ENCODE results near the gene ANP32A. TPM values are rescaled to one million over a fixed set of nuclear protein-coding genes. Genes with fewer than 3 reads are reported as not detected.

Gene ANP32A
- total RNA-seq, 1 experiment from 2014 or later: 232 TPM

DNA sequence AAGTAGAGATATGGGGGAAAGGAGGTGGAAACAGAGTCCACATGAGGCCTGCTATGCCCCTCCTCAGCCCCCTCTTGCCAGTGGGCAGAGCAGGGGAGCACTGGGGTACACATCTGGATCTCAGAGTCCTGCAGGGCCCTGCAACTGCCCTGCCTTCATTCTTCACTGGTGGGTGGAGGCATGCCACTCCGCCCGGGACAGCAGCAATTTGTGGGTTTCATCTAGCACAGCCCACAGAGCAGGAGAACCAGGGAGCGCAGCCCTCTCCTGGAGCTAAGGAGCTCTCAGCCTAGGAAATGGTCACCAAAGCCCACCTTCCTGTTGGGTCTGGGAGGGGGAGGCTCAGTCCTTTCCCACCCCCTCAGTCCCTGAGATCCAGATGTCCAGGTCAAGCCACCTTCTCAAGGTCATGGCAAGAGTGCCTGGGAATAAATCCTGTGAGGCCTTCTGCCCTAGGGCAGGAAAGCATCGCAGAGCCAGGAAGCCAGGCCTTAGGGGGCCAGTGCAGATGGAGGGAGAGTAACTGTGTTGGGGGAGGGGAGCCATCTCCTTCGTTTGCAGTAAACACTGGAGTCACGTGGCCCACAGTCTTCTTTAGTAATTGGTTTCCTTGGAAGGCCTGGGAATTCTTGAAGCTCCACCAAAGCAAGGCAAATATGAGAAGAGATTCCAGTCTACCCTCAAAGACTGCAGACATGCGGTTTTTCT, 31.0 kb downstream of the ANP32A start (continued):
- TF ChIP-seq, protein P1, sequence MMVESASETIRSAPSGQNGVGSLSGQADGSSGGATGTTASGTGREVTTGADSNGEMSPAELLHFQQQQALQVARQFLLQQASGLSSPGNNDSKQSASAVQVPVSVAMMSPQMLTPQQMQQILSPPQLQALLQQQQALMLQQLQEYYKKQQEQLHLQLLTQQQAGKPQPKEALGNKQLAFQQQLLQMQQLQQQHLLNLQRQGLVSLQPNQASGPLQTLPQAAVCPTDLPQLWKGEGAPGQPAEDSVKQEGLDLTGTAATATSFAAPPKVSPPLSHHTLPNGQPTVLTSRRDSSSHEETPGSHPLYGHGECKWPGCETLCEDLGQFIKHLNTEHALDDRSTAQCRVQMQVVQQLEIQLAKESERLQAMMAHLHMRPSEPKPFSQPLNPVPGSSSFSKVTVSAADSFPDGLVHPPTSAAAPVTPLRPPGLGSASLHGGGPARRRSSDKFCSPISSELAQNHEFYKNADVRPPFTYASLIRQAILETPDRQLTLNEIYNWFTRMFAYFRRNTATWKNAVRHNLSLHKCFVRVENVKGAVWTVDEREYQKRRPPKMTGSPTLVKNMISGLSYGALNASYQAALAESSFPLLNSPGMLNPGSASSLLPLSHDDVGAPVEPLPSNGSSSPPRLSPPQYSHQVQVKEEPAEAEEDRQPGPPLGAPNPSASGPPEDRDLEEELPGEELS (CRISPR knock-in tag; IDR thresholded peaks at IDR 0.05): peak; percentile 50; the same call in 1 of the 2 replicates
- TF ChIP-seq, protein P2, sequence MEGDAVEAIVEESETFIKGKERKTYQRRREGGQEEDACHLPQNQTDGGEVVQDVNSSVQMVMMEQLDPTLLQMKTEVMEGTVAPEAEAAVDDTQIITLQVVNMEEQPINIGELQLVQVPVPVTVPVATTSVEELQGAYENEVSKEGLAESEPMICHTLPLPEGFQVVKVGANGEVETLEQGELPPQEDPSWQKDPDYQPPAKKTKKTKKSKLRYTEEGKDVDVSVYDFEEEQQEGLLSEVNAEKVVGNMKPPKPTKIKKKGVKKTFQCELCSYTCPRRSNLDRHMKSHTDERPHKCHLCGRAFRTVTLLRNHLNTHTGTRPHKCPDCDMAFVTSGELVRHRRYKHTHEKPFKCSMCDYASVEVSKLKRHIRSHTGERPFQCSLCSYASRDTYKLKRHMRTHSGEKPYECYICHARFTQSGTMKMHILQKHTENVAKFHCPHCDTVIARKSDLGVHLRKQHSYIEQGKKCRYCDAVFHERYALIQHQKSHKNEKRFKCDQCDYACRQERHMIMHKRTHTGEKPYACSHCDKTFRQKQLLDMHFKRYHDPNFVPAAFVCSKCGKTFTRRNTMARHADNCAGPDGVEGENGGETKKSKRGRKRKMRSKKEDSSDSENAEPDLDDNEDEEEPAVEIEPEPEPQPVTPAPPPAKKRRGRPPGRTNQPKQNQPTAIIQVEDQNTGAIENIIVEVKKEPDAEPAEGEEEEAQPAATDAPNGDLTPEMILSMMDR (IDR thresholded peaks at IDR 0.05): no peak
- TF ChIP-seq OVOL2 (CRISPR knock-in tag; IDR thresholded peaks at IDR 0.05; ENCODE audit: borderline replicate concordance): no peak
- TF ChIP-seq, protein P3, sequence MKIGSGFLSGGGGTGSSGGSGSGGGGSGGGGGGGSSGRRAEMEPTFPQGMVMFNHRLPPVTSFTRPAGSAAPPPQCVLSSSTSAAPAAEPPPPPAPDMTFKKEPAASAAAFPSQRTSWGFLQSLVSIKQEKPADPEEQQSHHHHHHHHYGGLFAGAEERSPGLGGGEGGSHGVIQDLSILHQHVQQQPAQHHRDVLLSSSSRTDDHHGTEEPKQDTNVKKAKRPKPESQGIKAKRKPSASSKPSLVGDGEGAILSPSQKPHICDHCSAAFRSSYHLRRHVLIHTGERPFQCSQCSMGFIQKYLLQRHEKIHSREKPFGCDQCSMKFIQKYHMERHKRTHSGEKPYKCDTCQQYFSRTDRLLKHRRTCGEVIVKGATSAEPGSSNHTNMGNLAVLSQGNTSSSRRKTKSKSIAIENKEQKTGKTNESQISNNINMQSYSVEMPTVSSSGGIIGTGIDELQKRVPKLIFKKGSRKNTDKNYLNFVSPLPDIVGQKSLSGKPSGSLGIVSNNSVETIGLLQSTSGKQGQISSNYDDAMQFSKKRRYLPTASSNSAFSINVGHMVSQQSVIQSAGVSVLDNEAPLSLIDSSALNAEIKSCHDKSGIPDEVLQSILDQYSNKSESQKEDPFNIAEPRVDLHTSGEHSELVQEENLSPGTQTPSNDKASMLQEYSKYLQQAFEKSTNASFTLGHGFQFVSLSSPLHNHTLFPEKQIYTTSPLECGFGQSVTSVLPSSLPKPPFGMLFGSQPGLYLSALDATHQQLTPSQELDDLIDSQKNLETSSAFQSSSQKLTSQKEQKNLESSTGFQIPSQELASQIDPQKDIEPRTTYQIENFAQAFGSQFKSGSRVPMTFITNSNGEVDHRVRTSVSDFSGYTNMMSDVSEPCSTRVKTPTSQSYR (CRISPR knock-in tag; IDR thresholded peaks at IDR 0.05): peak; percentile 91

DNA sequence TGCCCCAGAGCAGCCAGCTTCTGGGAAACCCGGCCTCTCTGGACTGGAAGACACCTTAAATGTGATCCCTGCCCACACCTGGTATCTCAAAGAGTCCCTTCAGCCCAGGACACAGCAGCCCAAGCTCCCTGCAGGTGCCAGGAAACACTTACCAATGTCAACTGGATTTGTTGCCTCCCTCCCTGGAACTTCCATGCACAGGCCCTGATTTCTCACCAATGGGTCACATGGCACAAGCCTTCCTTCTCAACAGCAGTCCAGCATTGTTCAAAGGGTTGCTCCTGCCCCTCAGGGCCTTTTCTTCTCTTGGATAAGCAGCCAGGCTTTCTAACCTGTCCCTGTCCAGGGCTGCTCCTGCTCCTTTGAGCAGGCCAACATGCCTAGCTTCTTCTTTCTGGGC, 31.6 kb downstream of the ANP32A start:
- DNase-seq (ENCODE audit: low spot score) (no peak), ATAC-seq (no peak)
- peaks cover 29% of the 10 kb centered on the region for H3K36me3 Mint-ChIP-seq
- CTCF ChIA-PET: interaction anchor here (1.7 kb wide), 1 partner anchor 87 kb away, joined by 8 read pairs; no protein-coding TSS in a partner anchor
- no peaks in the 10 kb centered on the region for H3K9me3 Mint-ChIP-seq
- no peak overlapping the region for H3K4me3 Mint-ChIP-seq
- H3K4me1 Mint-ChIP-seq: peaks cover 69% of the 10 kb centered on the region
- H3K27ac Mint-ChIP-seq: peak overlapping the region; percentile 86
- H3K27me3 Mint-ChIP-seq (ENCODE audit: low read depth): no peaks in the 10 kb centered on the region
- POLR2A ChIA-PET: interaction anchor here (1.0 kb wide), 1 partner anchor 45 kb away, joined by 7 read pairs; no protein-coding TSS in a partner anchor
- TF ChIP-seq, protein P4, sequence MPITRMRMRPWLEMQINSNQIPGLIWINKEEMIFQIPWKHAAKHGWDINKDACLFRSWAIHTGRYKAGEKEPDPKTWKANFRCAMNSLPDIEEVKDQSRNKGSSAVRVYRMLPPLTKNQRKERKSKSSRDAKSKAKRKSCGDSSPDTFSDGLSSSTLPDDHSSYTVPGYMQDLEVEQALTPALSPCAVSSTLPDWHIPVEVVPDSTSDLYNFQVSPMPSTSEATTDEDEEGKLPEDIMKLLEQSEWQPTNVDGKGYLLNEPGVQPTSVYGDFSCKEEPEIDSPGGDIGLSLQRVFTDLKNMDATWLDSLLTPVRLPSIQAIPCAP (CRISPR knock-in tag; IDR thresholded peaks at IDR 0.05): no peak
- TF ChIP-seq, protein P5, sequence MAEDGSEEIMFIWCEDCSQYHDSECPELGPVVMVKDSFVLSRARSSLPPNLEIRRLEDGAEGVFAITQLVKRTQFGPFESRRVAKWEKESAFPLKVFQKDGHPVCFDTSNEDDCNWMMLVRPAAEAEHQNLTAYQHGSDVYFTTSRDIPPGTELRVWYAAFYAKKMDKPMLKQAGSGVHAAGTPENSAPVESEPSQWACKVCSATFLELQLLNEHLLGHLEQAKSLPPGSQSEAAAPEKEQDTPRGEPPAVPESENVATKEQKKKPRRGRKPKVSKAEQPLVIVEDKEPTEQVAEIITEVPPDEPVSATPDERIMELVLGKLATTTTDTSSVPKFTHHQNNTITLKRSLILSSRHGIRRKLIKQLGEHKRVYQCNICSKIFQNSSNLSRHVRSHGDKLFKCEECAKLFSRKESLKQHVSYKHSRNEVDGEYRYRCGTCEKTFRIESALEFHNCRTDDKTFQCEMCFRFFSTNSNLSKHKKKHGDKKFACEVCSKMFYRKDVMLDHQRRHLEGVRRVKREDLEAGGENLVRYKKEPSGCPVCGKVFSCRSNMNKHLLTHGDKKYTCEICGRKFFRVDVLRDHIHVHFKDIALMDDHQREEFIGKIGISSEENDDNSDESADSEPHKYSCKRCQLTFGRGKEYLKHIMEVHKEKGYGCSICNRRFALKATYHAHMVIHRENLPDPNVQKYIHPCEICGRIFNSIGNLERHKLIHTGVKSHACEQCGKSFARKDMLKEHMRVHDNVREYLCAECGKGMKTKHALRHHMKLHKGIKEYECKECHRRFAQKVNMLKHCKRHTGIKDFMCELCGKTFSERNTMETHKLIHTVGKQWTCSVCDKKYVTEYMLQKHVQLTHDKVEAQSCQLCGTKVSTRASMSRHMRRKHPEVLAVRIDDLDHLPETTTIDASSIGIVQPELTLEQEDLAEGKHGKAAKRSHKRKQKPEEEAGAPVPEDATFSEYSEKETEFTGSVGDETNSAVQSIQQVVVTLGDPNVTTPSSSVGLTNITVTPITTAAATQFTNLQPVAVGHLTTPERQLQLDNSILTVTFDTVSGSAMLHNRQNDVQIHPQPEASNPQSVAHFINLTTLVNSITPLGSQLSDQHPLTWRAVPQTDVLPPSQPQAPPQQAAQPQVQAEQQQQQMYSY (CRISPR knock-in tag; IDR thresholded peaks at IDR 0.05): no peak
- TF ChIP-seq MYBL2 (CRISPR knock-in tag; IDR thresholded peaks at IDR 0.05): no peak
- TF ChIP-seq, protein P6, sequence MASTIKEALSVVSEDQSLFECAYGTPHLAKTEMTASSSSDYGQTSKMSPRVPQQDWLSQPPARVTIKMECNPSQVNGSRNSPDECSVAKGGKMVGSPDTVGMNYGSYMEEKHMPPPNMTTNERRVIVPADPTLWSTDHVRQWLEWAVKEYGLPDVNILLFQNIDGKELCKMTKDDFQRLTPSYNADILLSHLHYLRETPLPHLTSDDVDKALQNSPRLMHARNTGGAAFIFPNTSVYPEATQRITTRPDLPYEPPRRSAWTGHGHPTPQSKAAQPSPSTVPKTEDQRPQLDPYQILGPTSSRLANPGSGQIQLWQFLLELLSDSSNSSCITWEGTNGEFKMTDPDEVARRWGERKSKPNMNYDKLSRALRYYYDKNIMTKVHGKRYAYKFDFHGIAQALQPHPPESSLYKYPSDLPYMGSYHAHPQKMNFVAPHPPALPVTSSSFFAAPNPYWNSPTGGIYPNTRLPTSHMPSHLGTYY (CRISPR knock-in tag; IDR thresholded peaks at IDR 0.05): no peak
- TF ChIP-seq, protein P7, sequence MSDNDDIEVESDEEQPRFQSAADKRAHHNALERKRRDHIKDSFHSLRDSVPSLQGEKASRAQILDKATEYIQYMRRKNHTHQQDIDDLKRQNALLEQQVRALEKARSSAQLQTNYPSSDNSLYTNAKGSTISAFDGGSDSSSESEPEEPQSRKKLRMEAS (CRISPR knock-in tag; IDR thresholded peaks at IDR 0.05): no peak
- TF ChIP-seq, protein P8, sequence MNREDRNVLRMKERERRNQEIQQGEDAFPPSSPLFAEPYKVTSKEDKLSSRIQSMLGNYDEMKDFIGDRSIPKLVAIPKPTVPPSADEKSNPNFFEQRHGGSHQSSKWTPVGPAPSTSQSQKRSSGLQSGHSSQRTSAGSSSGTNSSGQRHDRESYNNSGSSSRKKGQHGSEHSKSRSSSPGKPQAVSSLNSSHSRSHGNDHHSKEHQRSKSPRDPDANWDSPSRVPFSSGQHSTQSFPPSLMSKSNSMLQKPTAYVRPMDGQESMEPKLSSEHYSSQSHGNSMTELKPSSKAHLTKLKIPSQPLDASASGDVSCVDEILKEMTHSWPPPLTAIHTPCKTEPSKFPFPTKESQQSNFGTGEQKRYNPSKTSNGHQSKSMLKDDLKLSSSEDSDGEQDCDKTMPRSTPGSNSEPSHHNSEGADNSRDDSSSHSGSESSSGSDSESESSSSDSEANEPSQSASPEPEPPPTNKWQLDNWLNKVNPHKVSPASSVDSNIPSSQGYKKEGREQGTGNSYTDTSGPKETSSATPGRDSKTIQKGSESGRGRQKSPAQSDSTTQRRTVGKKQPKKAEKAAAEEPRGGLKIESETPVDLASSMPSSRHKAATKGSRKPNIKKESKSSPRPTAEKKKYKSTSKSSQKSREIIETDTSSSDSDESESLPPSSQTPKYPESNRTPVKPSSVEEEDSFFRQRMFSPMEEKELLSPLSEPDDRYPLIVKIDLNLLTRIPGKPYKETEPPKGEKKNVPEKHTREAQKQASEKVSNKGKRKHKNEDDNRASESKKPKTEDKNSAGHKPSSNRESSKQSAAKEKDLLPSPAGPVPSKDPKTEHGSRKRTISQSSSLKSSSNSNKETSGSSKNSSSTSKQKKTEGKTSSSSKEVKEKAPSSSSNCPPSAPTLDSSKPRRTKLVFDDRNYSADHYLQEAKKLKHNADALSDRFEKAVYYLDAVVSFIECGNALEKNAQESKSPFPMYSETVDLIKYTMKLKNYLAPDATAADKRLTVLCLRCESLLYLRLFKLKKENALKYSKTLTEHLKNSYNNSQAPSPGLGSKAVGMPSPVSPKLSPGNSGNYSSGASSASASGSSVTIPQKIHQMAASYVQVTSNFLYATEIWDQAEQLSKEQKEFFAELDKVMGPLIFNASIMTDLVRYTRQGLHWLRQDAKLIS (CRISPR knock-in tag; IDR thresholded peaks at IDR 0.05; ENCODE audit: borderline replicate concordance): no peak
- no peak for TF ChIP-seq NR3C1 (CRISPR knock-in tag; conservative IDR thresholded peaks at IDR 0.05; ENCODE audit: low read depth)
- no peak for TF ChIP-seq TEAD1 (CRISPR knock-in tag; IDR thresholded peaks at IDR 0.05)
- TF ChIP-seq, protein P2 (IDR thresholded peaks at IDR 0.05): no peak
- no peak for TF ChIP-seq JAZF1 (CRISPR knock-in tag; IDR thresholded peaks at IDR 0.05)
- no peak for TF ChIP-seq TEAD4 (CRISPR knock-in tag; IDR thresholded peaks at IDR 0.05)
